GM23338 (cell line): ENCODE data around the gene REG4. TPM values are rescaled to one million over a fixed set of nuclear protein-coding genes. Genes with fewer than 3 reads are reported as not detected.

Source experiments
- ATAC-seq: fragments of 200-7000 bp; cut with Tn5 transposase; 3 replicates; pipeline ENCODE4 v1.9.1; 2020
- DNase-seq: peaks from one replicate; pipeline ENCODE4 v3.0.0-alpha.2; 2015; ENCODE audit warnings: low spot score
- H2AFZ ChIP-seq: fragments of 200-600 bp; sonication (generic); 2 replicates; pipeline ENCODE4 v1.8.0; 2016; ENCODE audit warnings: antibody characterized with exemption, mild to moderate bottlenecking, moderate library complexity
- H3F3A ChIP-seq: fragments of 200-600 bp; sonication (generic); replicated peaks from 2 replicates; pipeline ENCODE4 v1.8.0; 2017; ENCODE audit warnings: antibody characterized with exemption, mixed run types, low read depth
- H3K27ac ChIP-seq: fragments of 200-600 bp; sonication (generic); 2 replicates; pipeline ENCODE4 v1.6.1; 2016; ENCODE audit warnings: low read depth
- H3K27me3 ChIP-seq: fragments of 200-600 bp; sonication (generic); 2 replicates; pipeline ENCODE4 v1.8.0; 2016; ENCODE audit warnings: mild to moderate bottlenecking, mixed run types, moderate library complexity; ENCODE audit not compliant: insufficient read depth
- H3K36me3 ChIP-seq: fragments of 200-600 bp; sonication (generic); 2 replicates; pipeline ENCODE4 v1.8.0; 2016; ENCODE audit warnings: mild to moderate bottlenecking; ENCODE audit not compliant: insufficient read depth
- H3K4me1 ChIP-seq: fragments of 200-600 bp; sonication (generic); 2 replicates; pipeline ENCODE4 v1.8.0; 2016; ENCODE audit warnings: mild to moderate bottlenecking, moderate library complexity; ENCODE audit not compliant: insufficient read depth
- H3K4me2 ChIP-seq: fragments of 200-600 bp; sonication (generic); 2 replicates; pipeline ENCODE4 v1.7.1; 2017; ENCODE audit warnings: mixed run types
- H3K4me3 ChIP-seq: fragments of 200-600 bp; sonication (generic); 2 replicates; pipeline ENCODE4 v1.6.1; 2016; ENCODE audit warnings: mixed run types
- H3K79me2 ChIP-seq: fragments of 200-600 bp; sonication (generic); replicated peaks from 2 replicates; pipeline ENCODE4 v1.8.0; 2017; ENCODE audit warnings: mild to moderate bottlenecking; ENCODE audit not compliant: insufficient read depth
- H3K9me2 ChIP-seq: fragments of 200-600 bp; sonication (generic); 2 replicates; pipeline ENCODE4 v1.8.0; 2017; ENCODE audit not compliant: insufficient read depth
- H4K20me1 ChIP-seq: fragments of 200-600 bp; sonication (generic); replicated peaks from 2 replicates; pipeline ENCODE4 v1.8.0; 2017; ENCODE audit warnings: mild to moderate bottlenecking; ENCODE audit not compliant: insufficient read depth
- H3K27ac Mint-ChIP-seq: 2 replicates; pipeline ENCODE4 v1.8.0; 2020; ENCODE audit warnings: inconsistent platforms, mild to moderate bottlenecking, moderate library complexity, mixed read lengths
- H3K27me3 Mint-ChIP-seq: 3 replicates; pipeline ENCODE4 v1.8.0; 2022; ENCODE audit warnings: low read depth, mild to moderate bottlenecking, moderate library complexity, mixed read lengths, inconsistent platforms; ENCODE audit not compliant: insufficient read depth, poor library complexity
- H3K36me3 Mint-ChIP-seq: 3 replicates; pipeline ENCODE4 v1.8.0; 2021; ENCODE audit warnings: low read depth, mild to moderate bottlenecking, inconsistent platforms, moderate library complexity, mixed read lengths
- H3K4me1 Mint-ChIP-seq: 3 replicates; pipeline ENCODE4 v1.8.0; 2020; ENCODE audit warnings: mild to moderate bottlenecking, inconsistent platforms, mixed read lengths
- H3K4me3 Mint-ChIP-seq: 3 replicates; pipeline ENCODE4 v1.8.0; 2021; ENCODE audit warnings: moderate library complexity, mild to moderate bottlenecking, inconsistent platforms, mixed read lengths
- H3K9me3 Mint-ChIP-seq: 3 replicates; pipeline ENCODE4 v1.8.0; 2020; ENCODE audit warnings: moderate library complexity, mild to moderate bottlenecking, inconsistent platforms, mixed read lengths
- CREB1 ChIP-seq: fragments of 250-450 bp; sonication (Bioruptor Pico); IDR thresholded peaks from 2 replicates; pipeline ENCODE4 v1.5.0; 2020; ENCODE audit warnings: low read depth, mild to moderate bottlenecking, moderate library complexity
- ETS1 ChIP-seq: IDR thresholded peaks from 2 replicates; pipeline ENCODE4 v1.6.1; 2016; ENCODE audit warnings: antibody characterized with exemption
- EZH2 ChIP-seq: fragments of 200-600 bp; sonication (generic); IDR thresholded peaks from one replicate; pipeline ENCODE4 v1.8.0; 2017; ENCODE audit warnings: antibody characterized with exemption, mild to moderate bottlenecking, low read depth; ENCODE audit not compliant: unreplicated experiment
- EZH2phosphoT487 ChIP-seq: fragments of 200-600 bp; sonication (generic); IDR thresholded peaks from one replicate; pipeline ENCODE4 v1.8.1; 2018; ENCODE audit warnings: antibody characterized with exemption; ENCODE audit not compliant: unreplicated experiment
- JUNB ChIP-seq: IDR thresholded peaks from one replicate; pipeline ENCODE4 v1.6.1; 2016; ENCODE audit warnings: antibody characterized with exemption; ENCODE audit not compliant: unreplicated experiment
- NANOG ChIP-seq: IDR thresholded peaks from 2 replicates; pipeline ENCODE4 v1.6.1; 2016; ENCODE audit warnings: antibody characterized with exemption, borderline replicate concordance
- POLR2AphosphoS5 ChIP-seq: IDR thresholded peaks from 2 replicates; pipeline ENCODE4 v1.6.1; 2016; ENCODE audit warnings: antibody characterized with exemption, low read depth
- REST ChIP-seq: IDR thresholded peaks from one replicate; pipeline ENCODE4 v1.6.1; 2018; ENCODE audit warnings: antibody characterized with exemption; ENCODE audit not compliant: unreplicated experiment
- STAT1 ChIP-seq: IDR thresholded peaks from one replicate; pipeline ENCODE4 v1.6.1; 2016; ENCODE audit warnings: antibody characterized with exemption; ENCODE audit not compliant: unreplicated experiment
- polyA plus RNA-seq: library from polyadenylated mRNA; unstranded; fragments of >200 nt; fragmentation: Nextera tagmentation; extraction: Ambion mirVana; gene quantifications from 2 replicates; pipeline ENCODE4 v1.2.1, GENCODE V29; 2016
- total RNA-seq: library from RNA; depleted of rRNA; stranded (reverse); fragments of >200 nt; shearing (Covaris generic); gene quantifications from 2 replicates; pipeline ENCODE4 v1.2.3, GENCODE V29; 2014
- TF ChIP-seq, protein P1 (sequence below): fragments of 250-450 bp; sonication (Bioruptor Pico); IDR thresholded peaks from 2 replicates; pipeline ENCODE4 v1.5.0; 2020; ENCODE audit warnings: mild to moderate bottlenecking, moderate library complexity
- TF ChIP-seq, protein P2 (sequence below), 2 experiments: fragments of 200-600 bp in 1 of 2; sonication (generic) in 1 of 2; conservative IDR thresholded peaks; 2 replicates each; pipeline versions ENCODE4 v1.5.1 to v1.6.1; 2016 to 2017; ENCODE audit warnings: antibody characterized with exemption in 2 of 2, low read depth in 2 of 2, mild to moderate bottlenecking in 2 of 2, moderate library complexity in 1 of 2

Gene REG4
- total and polyA plus RNA-seq, 2 experiments from 2014 or later, result not detected

- H2AFZ ChIP-seq, result no peak overlapping the region
- DNase-seq (no peak), ATAC-seq (no peak)
- no peak overlapping the region for H3K27ac ChIP-seq
- H3K9me3 Mint-ChIP-seq, result no peaks in the 10 kb centered on the region; the same call in 2 of the 3 replicates
- H3K4me3 ChIP-seq, result no peak overlapping the region
- no peaks in the 10 kb centered on the region for H3K36me3 ChIP-seq
- H3K9me2 ChIP-seq, result no peaks in the 10 kb centered on the region; the same call in 1 of the 2 replicates
- no peaks in the 10 kb centered on the region for H3K27me3 ChIP-seq
- H3K4me1 ChIP-seq, result peaks cover 4% of the 10 kb centered on the region
- H3K79me2 ChIP-seq, result no peaks in the 10 kb centered on the region
- H3K4me2 ChIP-seq, result no peak overlapping the region
- no peak overlapping the region for H3K4me3 Mint-ChIP-seq
- H3K27me3 Mint-ChIP-seq, result peaks cover 3% of the 10 kb centered on the region
- TF ChIP-seq REST (no peak), POLR2AphosphoS5 (no peak), EZH2phosphoT487 (no peak), ETS1 (no peak), CREB1 (CRISPR knock-in tag) (no peak), STAT1 (no peak), EZH2 (no peak), NANOG (no peak), JUNB (no peak)
- TF ChIP-seq, protein P1, sequence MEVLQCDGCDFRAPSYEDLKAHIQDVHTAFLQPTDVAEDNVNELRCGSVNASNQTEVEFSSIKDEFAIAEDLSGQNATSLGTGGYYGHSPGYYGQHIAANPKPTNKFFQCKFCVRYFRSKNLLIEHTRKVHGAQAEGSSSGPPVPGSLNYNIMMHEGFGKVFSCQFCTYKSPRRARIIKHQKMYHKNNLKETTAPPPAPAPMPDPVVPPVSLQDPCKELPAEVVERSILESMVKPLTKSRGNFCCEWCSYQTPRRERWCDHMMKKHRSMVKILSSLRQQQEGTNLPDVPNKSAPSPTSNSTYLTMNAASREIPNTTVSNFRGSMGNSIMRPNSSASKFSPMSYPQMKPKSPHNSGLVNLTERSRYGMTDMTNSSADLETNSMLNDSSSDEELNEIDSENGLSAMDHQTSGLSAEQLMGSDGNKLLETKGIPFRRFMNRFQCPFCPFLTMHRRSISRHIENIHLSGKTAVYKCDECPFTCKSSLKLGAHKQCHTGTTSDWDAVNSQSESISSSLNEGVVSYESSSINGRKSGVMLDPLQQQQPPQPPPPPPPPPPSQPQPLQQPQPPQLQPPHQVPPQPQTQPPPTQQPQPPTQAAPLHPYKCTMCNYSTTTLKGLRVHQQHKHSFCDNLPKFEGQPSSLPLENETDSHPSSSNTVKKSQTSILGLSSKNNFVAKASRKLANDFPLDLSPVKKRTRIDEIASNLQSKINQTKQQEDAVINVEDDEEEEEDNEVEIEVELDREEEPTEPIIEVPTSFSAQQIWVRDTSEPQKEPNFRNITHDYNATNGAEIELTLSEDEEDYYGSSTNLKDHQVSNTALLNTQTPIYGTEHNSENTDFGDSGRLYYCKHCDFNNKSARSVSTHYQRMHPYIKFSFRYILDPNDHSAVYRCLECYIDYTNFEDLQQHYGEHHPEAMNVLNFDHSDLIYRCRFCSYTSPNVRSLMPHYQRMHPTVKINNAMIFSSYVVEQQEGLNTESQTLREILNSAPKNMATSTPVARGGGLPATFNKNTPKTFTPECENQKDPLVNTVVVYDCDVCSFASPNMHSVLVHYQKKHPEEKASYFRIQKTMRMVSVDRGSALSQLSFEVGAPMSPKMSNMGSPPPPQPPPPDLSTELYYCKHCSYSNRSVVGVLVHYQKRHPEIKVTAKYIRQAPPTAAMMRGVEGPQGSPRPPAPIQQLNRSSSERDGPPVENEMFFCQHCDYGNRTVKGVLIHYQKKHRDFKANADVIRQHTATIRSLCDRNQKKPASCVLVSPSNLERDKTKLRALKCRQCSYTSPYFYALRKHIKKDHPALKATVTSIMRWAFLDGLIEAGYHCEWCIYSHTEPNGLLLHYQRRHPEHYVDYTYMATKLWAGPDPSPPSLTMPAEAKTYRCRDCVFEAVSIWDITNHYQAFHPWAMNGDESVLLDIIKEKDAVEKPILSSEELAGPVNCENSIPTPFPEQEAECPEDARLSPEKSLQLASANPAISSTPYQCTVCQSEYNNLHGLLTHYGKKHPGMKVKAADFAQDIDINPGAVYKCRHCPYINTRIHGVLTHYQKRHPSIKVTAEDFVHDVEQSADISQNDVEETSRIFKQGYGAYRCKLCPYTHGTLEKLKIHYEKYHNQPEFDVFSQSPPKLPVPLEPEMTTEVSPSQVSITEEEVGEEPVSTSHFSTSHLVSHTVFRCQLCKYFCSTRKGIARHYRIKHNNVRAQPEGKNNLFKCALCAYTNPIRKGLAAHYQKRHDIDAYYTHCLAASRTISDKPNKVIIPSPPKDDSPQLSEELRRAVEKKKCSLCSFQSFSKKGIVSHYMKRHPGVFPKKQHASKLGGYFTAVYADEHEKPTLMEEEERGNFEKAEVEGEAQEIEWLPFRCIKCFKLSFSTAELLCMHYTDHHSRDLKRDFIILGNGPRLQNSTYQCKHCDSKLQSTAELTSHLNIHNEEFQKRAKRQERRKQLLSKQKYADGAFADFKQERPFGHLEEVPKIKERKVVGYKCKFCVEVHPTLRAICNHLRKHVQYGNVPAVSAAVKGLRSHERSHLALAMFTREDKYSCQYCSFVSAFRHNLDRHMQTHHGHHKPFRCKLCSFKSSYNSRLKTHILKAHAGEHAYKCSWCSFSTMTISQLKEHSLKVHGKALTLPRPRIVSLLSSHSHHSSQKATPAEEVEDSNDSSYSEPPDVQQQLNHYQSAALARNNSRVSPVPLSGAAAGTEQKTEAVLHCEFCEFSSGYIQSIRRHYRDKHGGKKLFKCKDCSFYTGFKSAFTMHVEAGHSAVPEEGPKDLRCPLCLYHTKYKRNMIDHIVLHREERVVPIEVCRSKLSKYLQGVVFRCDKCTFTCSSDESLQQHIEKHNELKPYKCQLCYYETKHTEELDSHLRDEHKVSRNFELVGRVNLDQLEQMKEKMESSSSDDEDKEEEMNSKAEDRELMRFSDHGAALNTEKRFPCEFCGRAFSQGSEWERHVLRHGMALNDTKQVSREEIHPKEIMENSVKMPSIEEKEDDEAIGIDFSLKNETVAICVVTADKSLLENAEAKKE (CRISPR knock-in tag), result no peak
- TF ChIP-seq, protein P2, sequence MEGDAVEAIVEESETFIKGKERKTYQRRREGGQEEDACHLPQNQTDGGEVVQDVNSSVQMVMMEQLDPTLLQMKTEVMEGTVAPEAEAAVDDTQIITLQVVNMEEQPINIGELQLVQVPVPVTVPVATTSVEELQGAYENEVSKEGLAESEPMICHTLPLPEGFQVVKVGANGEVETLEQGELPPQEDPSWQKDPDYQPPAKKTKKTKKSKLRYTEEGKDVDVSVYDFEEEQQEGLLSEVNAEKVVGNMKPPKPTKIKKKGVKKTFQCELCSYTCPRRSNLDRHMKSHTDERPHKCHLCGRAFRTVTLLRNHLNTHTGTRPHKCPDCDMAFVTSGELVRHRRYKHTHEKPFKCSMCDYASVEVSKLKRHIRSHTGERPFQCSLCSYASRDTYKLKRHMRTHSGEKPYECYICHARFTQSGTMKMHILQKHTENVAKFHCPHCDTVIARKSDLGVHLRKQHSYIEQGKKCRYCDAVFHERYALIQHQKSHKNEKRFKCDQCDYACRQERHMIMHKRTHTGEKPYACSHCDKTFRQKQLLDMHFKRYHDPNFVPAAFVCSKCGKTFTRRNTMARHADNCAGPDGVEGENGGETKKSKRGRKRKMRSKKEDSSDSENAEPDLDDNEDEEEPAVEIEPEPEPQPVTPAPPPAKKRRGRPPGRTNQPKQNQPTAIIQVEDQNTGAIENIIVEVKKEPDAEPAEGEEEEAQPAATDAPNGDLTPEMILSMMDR (conservative IDR thresholded peaks at IDR 0.05; ENCODE audit: low read depth in 2 of 2), result no peak
- H4K20me1 ChIP-seq, result no peaks in the 10 kb centered on the region
- no peaks in the 10 kb centered on the region for H3F3A ChIP-seq
- peaks cover 5% of the 10 kb centered on the region; the same call in 2 of the 3 replicates for H3K4me1 Mint-ChIP-seq
- H3K36me3 Mint-ChIP-seq, result no peaks in the 10 kb centered on the region
- no peak overlapping the region for H3K27ac Mint-ChIP-seq
These were observed 47.0 kb downstream of the REG4 start for GRCh38 chr1:119764220-119764619.
